ENCODE data around the gene SPDYE2.
"Not testable (repeated sequence)": the region's sequence is repeated elsewhere in the genome, so short reads cannot be mapped to it uniquely, and the experiment has no call there.

GRCh38 chr7:102542771-102543170 lies 8.3 kb upstream of the SPDYE2 start:
- TF ChIP-seq CTCF, POLR2A, POLR2AphosphoS5 (IDR thresholded peaks at IDR 0.05): not testable (repeated sequence)
